ENCODE measurements around the gene SESN1.

The SESN1 gene

GRCh38 chr6:109052018-109052651 is 42.5 kb downstream of the SESN1 start:
- DNase-seq (ENCODE audit: insufficient read length, low spot score) (no peak), FAIRE-seq (no peak)
- TF ChIP-seq POU2F2 (IDR thresholded peaks at IDR 0.05; ENCODE audit: low read depth, low read length) (no peak), POLR2A (IDR thresholded peaks at IDR 0.05; ENCODE audit: low read depth, low read length) (no peak), PAX5 (IDR thresholded peaks at IDR 0.05; ENCODE audit: insufficient read depth, low read length, severe bottlenecking) (no peak), SPI1 (IDR thresholded peaks at IDR 0.05; ENCODE audit: low read depth, low read length) (no peak; the same call in 1 of the 2 replicates), POLR2AphosphoS5 (IDR thresholded peaks at IDR 0.05; ENCODE audit: low read depth, low read length) (no peak), TAF1 (IDR thresholded peaks at IDR 0.05; ENCODE audit: low read depth, low read length) (no peak)

DNA sequence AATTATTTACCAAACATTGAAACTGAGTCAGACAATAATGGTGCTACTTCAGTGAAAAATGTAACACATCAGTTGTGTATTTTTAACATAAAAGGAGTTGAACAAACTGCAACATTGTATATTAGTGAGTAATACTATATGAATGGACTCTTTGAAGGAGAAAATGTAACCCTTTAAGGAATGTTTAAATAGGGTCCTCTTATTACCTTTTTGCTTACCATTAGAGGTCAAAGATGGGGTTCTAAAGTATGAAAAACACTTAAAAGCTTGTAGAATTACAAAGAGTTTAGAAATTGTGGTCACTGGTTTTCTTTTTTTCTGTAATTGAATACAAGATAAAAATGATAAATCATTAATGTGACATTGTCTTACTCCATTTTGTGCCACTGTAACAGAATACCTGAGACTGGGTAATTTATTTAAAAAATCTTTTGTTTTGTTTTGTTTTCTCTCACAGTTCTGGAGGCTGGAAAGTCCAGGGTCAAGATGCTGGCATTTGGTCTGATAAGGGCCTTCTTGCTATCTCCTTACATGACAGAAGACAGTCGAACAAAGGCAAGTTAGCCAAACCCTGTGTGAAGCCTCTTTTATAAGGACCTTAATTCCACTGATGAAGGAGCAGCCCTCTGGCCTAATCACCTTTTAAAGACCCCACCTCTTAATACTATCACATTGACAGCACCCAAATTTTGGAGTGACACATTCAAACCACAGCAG is 43.2 kb downstream of the SESN1 start:
- TF ChIP-seq POLR2AphosphoS5 (IDR thresholded peaks at IDR 0.05; ENCODE audit: low read depth, low read length) (no peak), PAX5 (IDR thresholded peaks at IDR 0.05; ENCODE audit: insufficient read depth, low read length, severe bottlenecking) (no peak), SPI1 (IDR thresholded peaks at IDR 0.05; ENCODE audit: low read depth, low read length) (no peak), POU2F2 (IDR thresholded peaks at IDR 0.05; ENCODE audit: low read depth, low read length) (no peak), POLR2A (IDR thresholded peaks at IDR 0.05; ENCODE audit: low read depth, low read length) (no peak), TAF1 (IDR thresholded peaks at IDR 0.05; ENCODE audit: low read depth, low read length) (no peak)
- FAIRE-seq (no peak), DNase-seq (ENCODE audit: insufficient read length, low spot score) (no peak)

DNA sequence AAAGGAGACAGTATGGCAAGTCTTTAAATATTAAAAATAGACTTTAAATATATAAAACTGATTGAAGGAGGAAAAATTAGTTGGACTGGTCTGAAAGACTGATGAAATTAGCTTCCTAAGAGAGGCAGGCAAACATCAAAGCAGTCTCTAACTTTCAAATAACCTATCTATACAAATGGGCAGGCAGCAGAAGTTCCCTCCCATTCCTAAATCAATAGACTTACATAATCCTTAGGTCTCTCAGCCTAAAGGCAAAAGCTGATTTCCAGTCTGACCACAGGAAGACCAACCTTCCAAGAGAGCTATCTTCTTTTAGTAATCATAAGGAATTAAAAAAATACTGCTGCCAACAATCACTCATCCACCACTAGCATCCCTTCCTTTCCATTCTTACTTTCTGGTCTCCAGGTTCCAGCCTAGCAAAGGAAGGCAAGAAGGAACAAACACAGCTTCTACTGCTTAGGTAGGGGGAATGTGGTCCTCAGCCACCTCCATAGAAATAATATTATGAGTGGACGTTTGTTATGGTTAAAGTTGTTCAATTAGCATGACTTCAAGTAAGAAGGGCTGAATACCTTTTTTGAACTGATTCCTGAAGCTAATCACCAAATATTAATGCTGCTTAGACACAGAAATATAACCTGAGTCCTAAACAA is 44.1 kb downstream of the SESN1 start:
- DNase-seq (ENCODE audit: insufficient read length, low spot score) (no peak), FAIRE-seq (no peak)
- TF ChIP-seq PAX5 (IDR thresholded peaks at IDR 0.05; ENCODE audit: insufficient read depth, low read length, severe bottlenecking), result no peak
- TF ChIP-seq SPI1 (IDR thresholded peaks at IDR 0.05; ENCODE audit: low read depth, low read length), result no peak
- TF ChIP-seq POLR2A (IDR thresholded peaks at IDR 0.05; ENCODE audit: low read depth, low read length), result no peak
- no peak for TF ChIP-seq TAF1 (IDR thresholded peaks at IDR 0.05; ENCODE audit: low read depth, low read length)
- TF ChIP-seq POU2F2 (IDR thresholded peaks at IDR 0.05; ENCODE audit: low read depth, low read length), result no peak
- no peak for TF ChIP-seq POLR2AphosphoS5 (IDR thresholded peaks at IDR 0.05; ENCODE audit: low read depth, low read length)

DNA sequence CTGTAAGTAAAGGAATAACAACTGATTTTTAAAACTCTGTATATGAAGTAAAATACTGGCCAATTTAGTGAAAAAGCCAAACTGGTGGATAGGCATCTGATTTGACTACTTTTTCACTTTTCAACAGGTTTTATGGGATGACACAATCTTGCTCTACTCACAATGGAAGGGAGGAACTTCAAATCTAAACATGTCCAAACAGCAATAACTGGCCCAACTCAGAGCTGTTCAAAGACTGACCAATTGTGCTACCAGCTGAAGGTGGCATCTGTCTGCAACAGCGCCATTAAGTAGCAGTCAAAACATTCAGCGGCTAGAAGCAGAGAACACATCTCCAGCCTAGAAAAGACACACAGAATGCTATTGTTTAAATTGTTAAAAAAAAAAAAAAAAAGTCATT is 44.6 kb downstream of the SESN1 start:
- DNase-seq (ENCODE audit: insufficient read length, low spot score) (no peak), FAIRE-seq (no peak)
- TF ChIP-seq TAF1 (IDR thresholded peaks at IDR 0.05; ENCODE audit: low read depth, low read length), result no peak

DNA sequence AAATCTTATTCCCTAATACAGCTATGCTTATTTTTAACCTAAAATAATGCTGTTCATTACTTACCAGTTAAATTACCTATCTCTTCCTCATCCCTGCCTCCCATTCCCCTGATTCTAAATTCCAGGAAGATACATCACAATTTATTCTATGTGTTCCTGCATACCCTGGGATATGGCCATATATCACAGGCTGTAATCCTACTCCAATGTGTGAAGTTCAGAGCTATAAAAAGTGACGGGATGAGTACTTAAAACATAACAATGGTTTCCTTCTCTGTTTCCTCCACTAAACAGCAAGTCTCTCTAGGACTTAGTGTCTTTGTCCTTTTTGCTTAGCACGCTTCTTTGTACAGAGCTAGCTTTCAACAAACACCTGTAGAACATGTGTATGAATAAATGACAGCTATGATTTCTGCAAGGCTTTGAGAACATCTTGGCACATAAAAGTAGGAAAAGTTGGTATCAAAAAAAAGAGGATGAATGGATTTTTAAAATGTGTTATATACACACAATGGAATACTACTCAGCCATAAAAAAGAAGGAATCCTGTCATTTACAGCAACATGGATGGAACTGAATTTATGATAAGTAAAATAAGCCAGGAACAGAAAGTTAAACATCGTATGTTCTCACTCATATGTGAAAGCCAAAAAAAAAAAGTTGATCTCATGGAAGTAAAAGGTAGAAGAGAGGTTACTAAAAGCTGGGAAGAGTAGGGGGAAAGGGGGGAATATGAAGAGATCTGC is 45.8 kb downstream of the SESN1 start:
- TF ChIP-seq POLR2A (IDR thresholded peaks at IDR 0.05; ENCODE audit: low read depth, low read length) (no peak), SPI1 (IDR thresholded peaks at IDR 0.05; ENCODE audit: low read depth, low read length) (no peak), PAX5 (IDR thresholded peaks at IDR 0.05; ENCODE audit: insufficient read depth, low read length, severe bottlenecking) (no peak), POU2F2 (IDR thresholded peaks at IDR 0.05; ENCODE audit: low read depth, low read length) (no peak), TAF1 (IDR thresholded peaks at IDR 0.05; ENCODE audit: low read depth, low read length) (no peak), POLR2AphosphoS5 (IDR thresholded peaks at IDR 0.05; ENCODE audit: low read depth, low read length) (no peak)
- no peak for FAIRE-seq

GRCh38 chr6:109048176-109048575 is 46.5 kb downstream of the SESN1 start:
- FAIRE-seq (no peak), DNase-seq (ENCODE audit: insufficient read length, low spot score) (no peak)
- TF ChIP-seq TAF1 (IDR thresholded peaks at IDR 0.05; ENCODE audit: low read depth, low read length) (no peak), POU2F2 (IDR thresholded peaks at IDR 0.05; ENCODE audit: low read depth, low read length) (no peak), POLR2A (IDR thresholded peaks at IDR 0.05; ENCODE audit: low read depth, low read length) (no peak), PAX5 (IDR thresholded peaks at IDR 0.05; ENCODE audit: insufficient read depth, low read length, severe bottlenecking) (no peak)

More for the DNA sequence above, 45.8 kb downstream of the SESN1 start:
- DNase-seq (ENCODE audit: insufficient read length, low spot score), result no peak

DNA sequence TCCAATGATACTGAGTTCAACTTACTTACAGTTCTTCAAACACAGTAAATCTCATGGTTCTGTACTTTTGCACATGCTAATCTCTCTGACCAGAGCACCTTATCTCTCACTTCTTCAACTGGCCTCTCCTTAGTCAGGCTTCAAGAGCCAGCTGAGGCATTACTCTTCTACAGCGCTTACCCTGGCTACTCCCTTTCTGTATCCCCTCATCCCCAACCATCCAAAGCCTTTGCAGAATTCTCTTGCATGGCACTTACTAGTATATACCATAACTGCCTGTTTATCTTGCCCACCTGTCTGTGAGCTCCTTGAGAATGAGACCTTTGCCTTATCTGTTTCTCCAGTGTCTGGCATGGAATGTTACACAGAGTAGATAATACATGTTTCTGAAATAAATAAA is 49.2 kb downstream of the SESN1 start:
- TF ChIP-seq TAF1 (IDR thresholded peaks at IDR 0.05; ENCODE audit: low read depth, low read length), result no peak
- no peak for TF ChIP-seq SPI1 (IDR thresholded peaks at IDR 0.05; ENCODE audit: low read depth, low read length)
- TF ChIP-seq POLR2AphosphoS5 (IDR thresholded peaks at IDR 0.05; ENCODE audit: low read depth, low read length), result no peak
- TF ChIP-seq PAX5 (IDR thresholded peaks at IDR 0.05; ENCODE audit: insufficient read depth, low read length, severe bottlenecking), result no peak
- no peak for TF ChIP-seq POU2F2 (IDR thresholded peaks at IDR 0.05; ENCODE audit: low read depth, low read length)
- no peak for TF ChIP-seq POLR2A (IDR thresholded peaks at IDR 0.05; ENCODE audit: low read depth, low read length)
- FAIRE-seq (no peak), DNase-seq (ENCODE audit: insufficient read length, low spot score) (no peak)

DNA sequence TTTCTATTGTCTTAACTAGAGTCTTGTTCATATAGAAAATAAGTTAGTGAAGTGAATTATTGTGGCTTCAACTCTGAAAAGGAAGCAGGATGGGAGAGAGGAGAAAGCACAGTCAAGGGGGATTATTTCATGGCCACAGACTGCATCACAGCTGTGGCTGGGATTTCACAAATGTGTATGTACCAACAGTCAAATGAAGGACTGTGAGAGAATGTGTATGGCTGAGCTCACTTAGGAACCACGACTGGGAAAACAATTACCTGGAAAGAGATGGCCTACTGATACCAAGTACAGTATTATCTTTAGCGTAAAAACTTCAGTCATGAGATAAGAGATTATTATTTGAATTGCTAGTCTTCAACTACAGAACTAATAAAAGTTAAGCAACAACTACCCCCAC is 54.9 kb downstream of the SESN1 start:
- TF ChIP-seq POLR2AphosphoS5 (IDR thresholded peaks at IDR 0.05; ENCODE audit: low read depth, low read length) (no peak), POLR2A (IDR thresholded peaks at IDR 0.05; ENCODE audit: low read depth, low read length) (no peak), POU2F2 (IDR thresholded peaks at IDR 0.05; ENCODE audit: low read depth, low read length) (no peak), PAX5 (IDR thresholded peaks at IDR 0.05; ENCODE audit: insufficient read depth, low read length, severe bottlenecking) (no peak), TAF1 (IDR thresholded peaks at IDR 0.05; ENCODE audit: low read depth, low read length) (no peak), SPI1 (IDR thresholded peaks at IDR 0.05; ENCODE audit: low read depth, low read length) (no peak)
- DNase-seq (ENCODE audit: insufficient read length, low spot score), result no peak
- FAIRE-seq, result no peak

- no peak for TF ChIP-seq PAX5 (IDR thresholded peaks at IDR 0.05; ENCODE audit: insufficient read depth, low read length, severe bottlenecking)
- TF ChIP-seq POLR2A (IDR thresholded peaks at IDR 0.05; ENCODE audit: low read depth, low read length), result no peak
- no peak for TF ChIP-seq TAF1 (IDR thresholded peaks at IDR 0.05; ENCODE audit: low read depth, low read length)
- TF ChIP-seq POLR2AphosphoS5 (IDR thresholded peaks at IDR 0.05; ENCODE audit: low read depth, low read length), result no peak
- TF ChIP-seq SPI1 (IDR thresholded peaks at IDR 0.05; ENCODE audit: low read depth, low read length), result no peak
- no peak for TF ChIP-seq POU2F2 (IDR thresholded peaks at IDR 0.05; ENCODE audit: low read depth, low read length)
- FAIRE-seq (no peak), DNase-seq (ENCODE audit: insufficient read length, low spot score) (no peak)
Measured at GRCh38 chr6:109038837-109039398, 55.7 kb downstream of the SESN1 start.

All from GM12891 (cell line).